Upper lobe of left lung (tissue), 6 donors: ENCODE data around the gene TREML4. TPM values are rescaled to one million over a fixed set of nuclear protein-coding genes. Genes with fewer than 3 reads are reported as not detected.
A peak's percentile ranks its signal among the peaks of the same experiment; 100 is the strongest.

ENCODE experiments used
- ATAC-seq, 2 donors: fragments of 200-7000 bp; cut with Tn5 transposase; one replicate each; pipeline ENCODE4 v1.9.1; 2022; ENCODE audit warnings: mild to moderate bottlenecking in 2 of 2, moderate library complexity in 2 of 2; ENCODE audit not compliant: low FRiP score in 2 of 2
- DNase-seq, 2 donors: peaks; one replicate each; pipeline ENCODE4 v3.0.0-alpha.2; 2019 to 2020
- H3K27ac ChIP-seq, 4 donors: fragments of 200-600 bp; sonication (generic); one replicate each; pipeline ENCODE4 v1.5.1; 2016 to 2019
- H3K27me3 ChIP-seq, 4 donors: fragments of 200-600 bp; sonication (generic); one replicate each; pipeline ENCODE4 v1.5.1; 2017 to 2019
- H3K36me3 ChIP-seq, 4 donors: fragments of 200-600 bp; sonication (generic); one replicate each; pipeline ENCODE4 v1.5.1; 2016 to 2019
- H3K4me1 ChIP-seq, 4 donors: fragments of 200-600 bp; sonication (generic); one replicate each; pipeline ENCODE4 v1.5.1; 2018 to 2019
- H3K4me3 ChIP-seq, 4 donors: fragments of 200-600 bp; sonication (generic); one replicate each; pipeline ENCODE4 v1.5.1; 2017 to 2019; ENCODE audit warnings: mild to moderate bottlenecking in 2 of 4, moderate library complexity in 1 of 4
- H3K9me3 ChIP-seq, 4 donors: fragments of 200-600 bp; sonication (generic); one replicate each; pipeline ENCODE4 v1.5.1; 2018 to 2019
- EP300 ChIP-seq, 4 donors: sonication (generic); formaldehyde crosslinking; IDR thresholded peaks; one replicate each; pipeline ENCODE4 v1.5.1; 2017; ENCODE audit warnings: antibody characterized with exemption in 4 of 4, control low read depth in 2 of 4
- POLR2A ChIP-seq, 4 donors: fragments of 450-650 bp; IDR thresholded peaks; one replicate each; pipeline ENCODE4 v1.5.1; 2016 to 2017; ENCODE audit warnings: antibody characterized with exemption in 4 of 4, mild to moderate bottlenecking in 2 of 4
- POLR2AphosphoS5 ChIP-seq, 2 donors: sonication (generic); formaldehyde crosslinking; IDR thresholded peaks; one replicate each; pipeline ENCODE4 v1.5.1; 2017; ENCODE audit warnings: antibody characterized with exemption in 2 of 2
- WGBS, 2 donors: methylation state at CpG; one replicate each; pipeline ENCODE4 v1.1.5; 2017 to 2018; 5-methylcytosine and 5-hydroxymethylcytosine counted together
- small RNA-seq, 4 donors: library from RNA; depleted of rRNA; stranded (forward); fragments of <200 nt; gene quantifications; one replicate each; pipeline ENCODE3, GENCODE V24; 2016
- total RNA-seq, 6 donors: library from RNA; depleted of rRNA in 4 of 6; stranded (reverse); fragments of >200 nt in 4 of 6; gene quantifications; one replicate each; pipeline versions ENCODE4 v1.1.0 to v1.2.1, GENCODE V29; 2016 to 2021
- TF ChIP-seq, protein P1 (sequence below), 6 experiments: fragments of 450-650 bp in 4 of 6; fragments of 200-600 bp in 2 of 6; sonication (generic) in 2 of 6; IDR thresholded peaks; one replicate each; pipeline ENCODE4 v1.5.1; 2016 to 2019; ENCODE audit warnings: antibody characterized with exemption in 6 of 6
- donor health status: DM: no; HTN: no; CAD: no; lungs with moderate emphysema.
- donor health status: DM: no; HTN: yes; CAD: no; lungs with severe emphysema.

Gene TREML4
- total RNA-seq, 6 donors from 2014 or later, result not detected

DNA sequence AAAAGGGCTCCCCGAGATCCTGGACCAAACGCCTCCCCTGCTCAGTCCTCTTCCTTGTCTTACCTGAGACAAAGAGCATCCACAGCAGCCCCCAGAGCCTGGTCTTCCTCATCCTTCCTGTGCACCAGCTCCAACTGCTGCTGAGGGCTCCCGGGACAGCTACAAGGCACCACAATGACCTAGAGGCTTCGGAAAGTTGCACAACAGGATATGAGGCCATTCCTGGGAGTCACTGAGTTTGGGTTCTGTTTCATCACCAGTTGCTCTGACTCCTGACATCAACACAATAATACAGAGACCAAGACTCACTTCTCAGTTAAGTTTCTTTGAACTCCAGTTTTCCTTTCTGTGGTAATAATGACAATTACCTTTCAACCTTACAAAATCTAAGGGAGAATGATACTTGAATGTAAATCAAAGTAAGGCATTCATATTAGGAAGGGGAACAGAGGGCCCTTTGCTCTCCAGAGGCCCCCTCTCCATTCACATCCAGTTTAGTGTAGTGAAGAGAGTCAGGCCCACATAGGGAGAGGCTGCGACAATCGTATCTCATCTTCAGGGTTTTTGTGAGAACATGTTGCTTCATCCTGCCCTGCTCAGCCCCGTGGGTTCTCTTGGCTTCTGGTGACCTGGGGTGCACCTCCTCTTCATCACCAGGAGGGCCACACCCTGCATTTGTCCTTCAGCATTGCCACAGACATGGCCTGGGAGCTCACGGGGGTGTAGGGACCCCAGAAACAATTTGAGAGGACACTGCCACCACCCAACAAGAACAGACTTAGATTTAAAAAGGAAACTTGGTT is 58.6 kb downstream of the TREML4 start, which contains the start of gene TREM1:
TREM1 (minus strand) TSS at position 139 of the 803 bp plus-strand sequence; CDS start at position 112, 27 bp downstream.
- peak; percentile 81 to 84 for ATAC-seq
- 54% methylated on average over 8 of the region's 8 CpGs for WGBS, 2 donors

DNA sequence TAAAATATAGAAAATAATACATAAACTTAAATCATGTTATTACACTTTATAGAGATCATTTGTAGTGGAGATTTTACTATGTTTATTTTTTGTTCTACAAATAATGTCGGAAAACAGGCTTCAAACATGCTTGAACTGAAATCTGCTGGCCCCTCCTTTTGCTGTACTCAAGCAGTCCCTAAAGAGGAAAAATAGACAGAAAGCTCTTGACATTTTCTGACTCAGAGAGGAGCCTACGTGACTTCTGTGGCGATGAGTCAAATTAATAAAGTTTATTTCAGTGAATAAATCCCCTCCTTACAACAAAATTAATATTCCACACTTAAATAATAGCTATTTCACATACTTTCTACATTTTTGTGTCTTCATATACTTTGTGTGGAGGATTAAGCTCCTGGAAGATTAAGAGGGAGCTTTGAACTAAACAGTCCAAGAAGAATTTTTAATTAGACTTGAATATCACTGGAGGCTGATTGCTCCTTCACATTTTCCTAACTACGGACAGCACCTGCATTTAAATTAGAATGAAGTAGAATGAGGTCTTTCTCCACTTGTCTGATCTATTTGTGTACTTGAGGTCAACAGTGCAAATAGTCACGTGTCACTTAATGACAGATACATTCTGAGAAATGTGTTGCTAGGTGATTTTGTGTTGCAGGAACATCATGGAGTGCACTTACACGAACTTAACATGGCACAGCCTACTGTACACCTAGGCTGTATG is 60.0 kb downstream of the TREML4 start:
- Histone ChIP-seq H3K36me3 (no peaks in the 10 kb centered on the region), H3K27ac (peak overlapping the region in 1 of 4 donors; percentile 18), H3K4me3 (no peak overlapping the region), H3K4me1 (peaks cover 8 to 33% (median 28%) of the 10 kb centered on the region in 4 donors), H3K9me3 (no peaks in the 10 kb centered on the region), H3K27me3 (no peaks in the 10 kb centered on the region)
- peak; percentile 14 to 65 for ATAC-seq
- DNase-seq, result no peak
- peak in 1 of 2 donors; percentile 41 for TF ChIP-seq POLR2AphosphoS5 (IDR thresholded peaks at IDR 0.05)
- TF ChIP-seq, protein P1, sequence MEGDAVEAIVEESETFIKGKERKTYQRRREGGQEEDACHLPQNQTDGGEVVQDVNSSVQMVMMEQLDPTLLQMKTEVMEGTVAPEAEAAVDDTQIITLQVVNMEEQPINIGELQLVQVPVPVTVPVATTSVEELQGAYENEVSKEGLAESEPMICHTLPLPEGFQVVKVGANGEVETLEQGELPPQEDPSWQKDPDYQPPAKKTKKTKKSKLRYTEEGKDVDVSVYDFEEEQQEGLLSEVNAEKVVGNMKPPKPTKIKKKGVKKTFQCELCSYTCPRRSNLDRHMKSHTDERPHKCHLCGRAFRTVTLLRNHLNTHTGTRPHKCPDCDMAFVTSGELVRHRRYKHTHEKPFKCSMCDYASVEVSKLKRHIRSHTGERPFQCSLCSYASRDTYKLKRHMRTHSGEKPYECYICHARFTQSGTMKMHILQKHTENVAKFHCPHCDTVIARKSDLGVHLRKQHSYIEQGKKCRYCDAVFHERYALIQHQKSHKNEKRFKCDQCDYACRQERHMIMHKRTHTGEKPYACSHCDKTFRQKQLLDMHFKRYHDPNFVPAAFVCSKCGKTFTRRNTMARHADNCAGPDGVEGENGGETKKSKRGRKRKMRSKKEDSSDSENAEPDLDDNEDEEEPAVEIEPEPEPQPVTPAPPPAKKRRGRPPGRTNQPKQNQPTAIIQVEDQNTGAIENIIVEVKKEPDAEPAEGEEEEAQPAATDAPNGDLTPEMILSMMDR (IDR thresholded peaks at IDR 0.05), result no peak
- TF ChIP-seq EP300 (IDR thresholded peaks at IDR 0.05), result no peak
- TF ChIP-seq POLR2A (IDR thresholded peaks at IDR 0.05), result peak in 1 of 4 donors; percentile 7
- WGBS, 2 donors, result 39 to 52% methylated on average over 6 of the region's 6 CpGs

More for the DNA sequence above, 58.6 kb downstream of the TREML4 start, which contains the start of gene TREM1:
- no peaks in the 10 kb centered on the region for H3K27me3 ChIP-seq
- peak in 1 of 2 donors; percentile 88 for DNase-seq
- H3K27ac ChIP-seq, result peak within 1 kb of the TSS; percentile 73 to 84 (median 78)
- peak within 1 kb of the TSS in 3 of 4 donors; percentile 8 to 42 (median 18) for H3K4me3 ChIP-seq
- no peaks in the 10 kb centered on the region for H3K36me3 ChIP-seq
- peaks cover 8 to 33% (median 28%) of the 10 kb centered on the region in 4 donors for H3K4me1 ChIP-seq
- TF ChIP-seq, protein P1 (IDR thresholded peaks at IDR 0.05), result peak in 3 of 6 experiments; percentile 6 to 24 (median 11)
- TF ChIP-seq POLR2A (IDR thresholded peaks at IDR 0.05) (peak in 1 of 4 donors; percentile 86), POLR2AphosphoS5 (IDR thresholded peaks at IDR 0.05) (peak; percentile 88 to 96), EP300 (IDR thresholded peaks at IDR 0.05) (peak; percentile 37 to 87 (median 68))
- no peaks in the 10 kb centered on the region for H3K9me3 ChIP-seq

Small RNA genes within 50 kb of the gene (small RNA-seq; reads per million reads assigned to genes)
- gene AL391903.2 (0 reads per million in 4 donors), gene AL391903.3 (0 reads per million in 4 donors), gene RNA5SP207 (1.4 to 4.8 (median 2.7) reads per million in 4 donors)

Other genes starting within 250 kb of the TREML4 start
- 10 to 100 TPM in 1 of 6 donors, 1 to 10 TPM in 4, under 1 TPM in 1; 0.97 to 12.6 (median 2.3) TPM for gene UNC5CL, start 189.1 kb upstream of the TREML4 start, total RNA-seq
- gene TSPO2, start 185.9 kb upstream of the TREML4 start, total RNA-seq, result not detected
- not detected for gene APOBEC2, start 175.1 kb upstream of the TREML4 start, total RNA-seq
- 10 to 100 TPM; 10.0 to 27.3 (median 20.0) TPM for gene OARD1, start 156.0 kb upstream of the TREML4 start, total RNA-seq
- gene NFYA, start 155.4 kb upstream of the TREML4 start, total RNA-seq, result 10 to 100 TPM; 18.5 to 33.0 (median 21.6) TPM
- 1 to 10 TPM in 4 of 6 donors, not detected in 2; 2.6 to 6.3 (median 4.4) TPM for gene TREML1, start 74.0 kb upstream of the TREML4 start, total RNA-seq
- 10 to 100 TPM in 5 of 6 donors, 1 to 10 TPM in 1; 6.5 to 66.6 (median 41.0) TPM for gene TREM2, start 65.2 kb upstream of the TREML4 start, total RNA-seq
- 1 to 10 TPM in 4 of 6 donors, under 1 TPM in 1, not detected in 1; 0.67 to 2.3 (median 1.5) TPM for gene TREML2, start 27.2 kb upstream of the TREML4 start, total RNA-seq
- gene TREM1, start 58.3 kb downstream of the TREML4 start, total RNA-seq, result 100 to 1,000 TPM in 4 of 6 donors, 10 to 100 TPM in 2; 52.8 to 168 (median 115) TPM
- gene NCR2, start 107.3 kb downstream of the TREML4 start, total RNA-seq, result not detected